MCF 10A (cell line): ENCODE results near the gene ROR1. TPM values are rescaled to one million over a fixed set of nuclear protein-coding genes. Genes with fewer than 3 reads are reported as not detected.

Experiments used
- BruUV-seq: library from RNA; stranded (reverse); fragments of 400-500 nt; replicated peaks from 2 replicates; lab custom pipeline; 2021; lab: Mats Ljungman, UMichigan
- CTCF ChIA-PET: fragments of 300-600 bp; sonication (Branson Sonifier 250); formaldehyde crosslinking; extraction: SDS; loops from one replicate; lab custom pipeline; 2021; ENCODE audit warnings: antibody characterized with exemption, inconsistent platforms; lab: Yijun Ruan, JAX
- POLR2A ChIA-PET: fragments of 300-600, 350-650 bp; sonication (Branson Sonifier 250); formaldehyde crosslinking; extraction: SDS; loops from one replicate; lab custom pipeline; 2020; ENCODE audit warnings: antibody characterized with exemption, inconsistent platforms; lab: Yijun Ruan, JAX
- DNase-seq: peaks from one replicate; pipeline ENCODE4 v3.0.0-alpha.2; 2018; ENCODE audit not compliant: unreplicated experiment
- H3K27ac Mint-ChIP-seq: one replicate; pipeline ENCODE4 v1.8.0; 2022; ENCODE audit warnings: mild to moderate bottlenecking, low read depth, mixed read lengths; ENCODE audit not compliant: unreplicated experiment
- H3K27me3 Mint-ChIP-seq: one replicate; pipeline ENCODE4 v1.8.0; 2022; ENCODE audit warnings: mixed read lengths; ENCODE audit not compliant: insufficient read depth, unreplicated experiment
- H3K36me3 Mint-ChIP-seq: one replicate; pipeline ENCODE4 v1.8.0; 2022; ENCODE audit warnings: mild to moderate bottlenecking, moderate library complexity, mixed read lengths; ENCODE audit not compliant: insufficient read depth, unreplicated experiment
- H3K4me1 Mint-ChIP-seq: one replicate; pipeline ENCODE4 v1.8.0; 2022; ENCODE audit warnings: mixed read lengths; ENCODE audit not compliant: insufficient read depth, unreplicated experiment
- H3K4me3 Mint-ChIP-seq: one replicate; pipeline ENCODE4 v1.8.0; 2022; ENCODE audit warnings: mild to moderate bottlenecking, moderate library complexity, mixed read lengths; ENCODE audit not compliant: unreplicated experiment
- H3K9me3 Mint-ChIP-seq: one replicate; pipeline ENCODE4 v1.8.0; 2022; ENCODE audit warnings: mixed read lengths; ENCODE audit not compliant: unreplicated experiment
- intact Hi-C: fragments of 100-400 bp; cut with micrococcal nuclease; formaldehyde crosslinking; loops from 2 replicates; pipeline ENCODE4 v1.14.1; 2022
- total RNA-seq: library from RNA; stranded (reverse); gene quantifications from 2 replicates; pipeline ENCODE4 v1.2.3, GENCODE V29; 2022
- TF ChIP-seq, protein P1 (sequence below): fragments of 200-600 bp; IDR thresholded peaks from one replicate; pipeline ENCODE4 v1.8.0; 2022; ENCODE audit warnings: antibody characterized with exemption, mild to moderate bottlenecking; ENCODE audit not compliant: unreplicated experiment

Gene ROR1
- total RNA-seq, 1 experiment from 2014 or later: 4.6 TPM

DNA sequence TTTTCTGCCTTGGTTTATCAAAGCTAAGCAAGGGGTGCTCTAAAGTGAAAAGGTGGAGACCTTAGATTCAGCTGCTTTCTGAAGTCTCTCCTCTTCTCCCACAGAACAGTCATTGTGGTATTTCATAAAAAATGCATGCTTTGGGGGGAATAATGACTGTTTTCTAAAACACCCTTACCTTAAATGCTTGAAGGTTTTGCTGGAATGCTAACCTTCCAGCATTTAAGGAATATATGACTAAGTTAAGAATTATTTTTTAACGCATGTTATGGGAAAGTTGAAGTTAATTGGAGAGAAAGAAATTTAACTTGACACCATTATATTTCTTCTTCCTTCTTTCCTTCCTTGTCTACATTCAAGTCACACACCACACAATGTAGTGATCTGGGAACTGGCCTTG lies 162.5 kb downstream of the ROR1 start:
- H3K4me3 Mint-ChIP-seq: no peak overlapping the region
- no peaks in the 10 kb centered on the region for H3K27me3 Mint-ChIP-seq
- intact Hi-C loops: loop anchor here (5.0 kb wide), 2 partner anchors 159 to 306 kb away; no protein-coding TSS in a partner anchor
- no peaks in the 10 kb centered on the region for H3K36me3 Mint-ChIP-seq
- TF ChIP-seq, protein P1, sequence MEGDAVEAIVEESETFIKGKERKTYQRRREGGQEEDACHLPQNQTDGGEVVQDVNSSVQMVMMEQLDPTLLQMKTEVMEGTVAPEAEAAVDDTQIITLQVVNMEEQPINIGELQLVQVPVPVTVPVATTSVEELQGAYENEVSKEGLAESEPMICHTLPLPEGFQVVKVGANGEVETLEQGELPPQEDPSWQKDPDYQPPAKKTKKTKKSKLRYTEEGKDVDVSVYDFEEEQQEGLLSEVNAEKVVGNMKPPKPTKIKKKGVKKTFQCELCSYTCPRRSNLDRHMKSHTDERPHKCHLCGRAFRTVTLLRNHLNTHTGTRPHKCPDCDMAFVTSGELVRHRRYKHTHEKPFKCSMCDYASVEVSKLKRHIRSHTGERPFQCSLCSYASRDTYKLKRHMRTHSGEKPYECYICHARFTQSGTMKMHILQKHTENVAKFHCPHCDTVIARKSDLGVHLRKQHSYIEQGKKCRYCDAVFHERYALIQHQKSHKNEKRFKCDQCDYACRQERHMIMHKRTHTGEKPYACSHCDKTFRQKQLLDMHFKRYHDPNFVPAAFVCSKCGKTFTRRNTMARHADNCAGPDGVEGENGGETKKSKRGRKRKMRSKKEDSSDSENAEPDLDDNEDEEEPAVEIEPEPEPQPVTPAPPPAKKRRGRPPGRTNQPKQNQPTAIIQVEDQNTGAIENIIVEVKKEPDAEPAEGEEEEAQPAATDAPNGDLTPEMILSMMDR: no peak
- H3K9me3 Mint-ChIP-seq: no peaks in the 10 kb centered on the region
- H3K27ac Mint-ChIP-seq: no peak overlapping the region
- peaks cover 5% of the 10 kb centered on the region for H3K4me1 Mint-ChIP-seq
- BruUV-seq: no TSS peak
- no peak for DNase-seq
- ChIA-PET CTCF (interaction anchor here (0.5 to 3.8 kb wide), 12 partner anchors 15 to 227 kb away, joined by 3 to 60 read pairs (median 4); no protein-coding TSS in a partner anchor), POLR2A (interaction anchor here (1.4 to 1.5 kb wide), 2 partner anchors 106 to 161 kb away, joined by 4 to 6 read pairs; no protein-coding TSS in a partner anchor)

DNA sequence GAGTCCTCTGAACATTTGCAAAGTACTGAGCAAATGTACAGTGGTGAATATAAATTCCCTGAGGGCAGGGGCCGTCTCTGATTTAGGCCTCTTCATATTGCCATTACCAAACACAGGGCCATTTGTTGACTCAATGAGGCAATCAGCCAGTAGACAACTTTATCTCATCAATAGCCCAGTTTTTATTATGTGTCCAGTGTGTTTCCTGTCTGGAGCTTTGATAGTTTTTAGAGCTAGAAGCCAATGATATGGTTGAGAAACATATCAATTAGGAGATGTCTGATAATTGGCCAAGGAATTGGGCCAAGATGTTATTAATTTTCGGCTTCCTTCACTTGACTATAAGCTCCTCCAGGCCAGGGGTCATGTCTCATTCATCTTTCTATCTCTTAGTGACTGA lies 163.0 kb downstream of the ROR1 start:
- DNase-seq: no peak
- POLR2A ChIA-PET: interaction anchor here (1.4 to 1.5 kb wide), 2 partner anchors 106 to 161 kb away, joined by 4 to 6 read pairs; no protein-coding TSS in a partner anchor
- BruUV-seq: no TSS peak
- no peaks in the 10 kb centered on the region for H3K4me1 Mint-ChIP-seq
- CTCF ChIA-PET: interaction anchor here (2.0 to 3.8 kb wide), 3 partner anchors 14 to 227 kb away, joined by 6 to 60 read pairs (median 11); no protein-coding TSS in a partner anchor
- H3K36me3 Mint-ChIP-seq: no peaks in the 10 kb centered on the region
- intact Hi-C loops: loop anchor here (5.0 kb wide), 2 partner anchors 160 to 306 kb away; no protein-coding TSS in a partner anchor
- H3K27me3 Mint-ChIP-seq: no peaks in the 10 kb centered on the region
- H3K9me3 Mint-ChIP-seq: no peaks in the 10 kb centered on the region
- TF ChIP-seq, protein P1: no peak
- no peak overlapping the region for H3K27ac Mint-ChIP-seq
- no peak overlapping the region for H3K4me3 Mint-ChIP-seq

DNA sequence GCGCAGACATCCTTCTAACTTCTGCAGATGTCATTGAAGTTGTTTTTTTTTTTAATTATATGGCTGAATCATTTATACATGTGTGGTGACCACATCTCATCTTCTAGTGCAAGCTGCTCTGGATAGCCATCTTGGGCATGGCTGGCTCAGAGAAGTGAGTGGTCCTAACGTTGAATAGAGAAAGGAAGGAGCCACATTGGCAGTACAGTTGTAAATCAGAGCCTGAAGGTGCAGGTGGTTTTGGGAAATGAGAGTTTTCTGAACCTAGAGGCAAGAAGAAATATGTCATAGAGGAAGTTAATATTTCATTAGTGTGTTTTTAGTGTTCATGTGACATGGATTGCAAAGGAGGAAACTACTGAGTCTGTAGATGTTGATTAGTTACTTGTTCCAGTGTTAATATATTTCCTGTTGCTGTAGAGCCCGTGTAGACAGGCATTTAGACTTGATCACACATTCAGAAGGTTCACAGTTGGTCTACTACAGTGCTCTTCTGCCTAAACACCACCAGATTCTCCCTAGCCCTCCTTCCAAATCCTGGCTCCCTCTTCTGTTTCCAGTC lies 163.7 kb downstream of the ROR1 start:
- no peak overlapping the region for H3K27ac Mint-ChIP-seq
- intact Hi-C loops: loop anchor here (5.0 kb wide), 2 partner anchors 160 to 305 kb away; no protein-coding TSS in a partner anchor
- DNase-seq: no peak
- no peaks in the 10 kb centered on the region for H3K9me3 Mint-ChIP-seq
- no peaks in the 10 kb centered on the region for H3K4me1 Mint-ChIP-seq
- TF ChIP-seq, protein P1: no peak
- ChIA-PET POLR2A (interaction anchor here (1.5 kb wide), 1 partner anchor 162 kb away, joined by 4 read pairs; no protein-coding TSS in a partner anchor), CTCF (interaction anchor here (2.0 to 3.8 kb wide), 3 partner anchors 14 to 226 kb away, joined by 6 to 60 read pairs (median 11); no protein-coding TSS in a partner anchor)
- no peaks in the 10 kb centered on the region for H3K27me3 Mint-ChIP-seq
- BruUV-seq: no TSS peak
- H3K36me3 Mint-ChIP-seq: no peaks in the 10 kb centered on the region
- no peak overlapping the region for H3K4me3 Mint-ChIP-seq

DNA sequence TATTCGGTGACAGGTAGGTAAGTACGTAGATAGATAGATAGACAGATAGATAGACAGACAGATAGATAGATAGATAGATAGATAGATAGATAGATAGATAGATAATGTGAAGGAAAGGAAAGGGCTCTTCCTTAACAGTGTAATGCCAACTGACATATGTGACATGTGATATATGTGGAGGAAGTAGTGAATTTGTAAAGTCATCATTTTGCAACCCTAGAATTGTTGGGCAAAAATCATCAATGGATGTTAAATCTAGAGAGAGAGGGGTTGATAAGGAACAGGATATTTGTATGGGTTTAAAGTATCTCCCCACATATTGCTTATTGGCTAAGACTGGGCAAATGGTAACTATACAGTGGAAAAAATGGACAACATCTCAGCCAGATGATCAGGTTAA lies 166.6 kb downstream of the ROR1 start:
- H3K4me3 Mint-ChIP-seq: no peak overlapping the region
- H3K27ac Mint-ChIP-seq: no peak overlapping the region
- no peak for DNase-seq
- intact Hi-C loops: no loop called here
- no peaks in the 10 kb centered on the region for H3K9me3 Mint-ChIP-seq
- no peaks in the 10 kb centered on the region for H3K36me3 Mint-ChIP-seq
- H3K4me1 Mint-ChIP-seq: no peaks in the 10 kb centered on the region
- TF ChIP-seq, protein P1: no peak
- no peaks in the 10 kb centered on the region for H3K27me3 Mint-ChIP-seq
- CTCF ChIA-PET: no interaction called here
- BruUV-seq: no TSS peak
- POLR2A ChIA-PET: interaction anchor here (0.6 kb wide), 1 partner anchor 39 kb away, joined by 5 read pairs; no protein-coding TSS in a partner anchor
